Measurements from ENCODE around the gene MRPL54.

- TF ChIP-seq, protein P1, sequence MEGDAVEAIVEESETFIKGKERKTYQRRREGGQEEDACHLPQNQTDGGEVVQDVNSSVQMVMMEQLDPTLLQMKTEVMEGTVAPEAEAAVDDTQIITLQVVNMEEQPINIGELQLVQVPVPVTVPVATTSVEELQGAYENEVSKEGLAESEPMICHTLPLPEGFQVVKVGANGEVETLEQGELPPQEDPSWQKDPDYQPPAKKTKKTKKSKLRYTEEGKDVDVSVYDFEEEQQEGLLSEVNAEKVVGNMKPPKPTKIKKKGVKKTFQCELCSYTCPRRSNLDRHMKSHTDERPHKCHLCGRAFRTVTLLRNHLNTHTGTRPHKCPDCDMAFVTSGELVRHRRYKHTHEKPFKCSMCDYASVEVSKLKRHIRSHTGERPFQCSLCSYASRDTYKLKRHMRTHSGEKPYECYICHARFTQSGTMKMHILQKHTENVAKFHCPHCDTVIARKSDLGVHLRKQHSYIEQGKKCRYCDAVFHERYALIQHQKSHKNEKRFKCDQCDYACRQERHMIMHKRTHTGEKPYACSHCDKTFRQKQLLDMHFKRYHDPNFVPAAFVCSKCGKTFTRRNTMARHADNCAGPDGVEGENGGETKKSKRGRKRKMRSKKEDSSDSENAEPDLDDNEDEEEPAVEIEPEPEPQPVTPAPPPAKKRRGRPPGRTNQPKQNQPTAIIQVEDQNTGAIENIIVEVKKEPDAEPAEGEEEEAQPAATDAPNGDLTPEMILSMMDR (conservative IDR thresholded peaks at IDR 0.05; ENCODE audit: low read length) = no peak
- TF ChIP-seq EZH2phosphoT487 (IDR thresholded peaks at IDR 0.05; ENCODE audit: borderline replicate concordance) = no peak
These were observed 45.3 kb downstream of the MRPL54 start for GRCh38 chr19:3807574-3808354.

Measured in Loucy (cell line).